SK-N-MC (cell line): ENCODE results near the gene SERPINB12.

Source experiments
- DNase-seq: peaks from one replicate; pipeline ENCODE4 v3.0.0-alpha.2; 2011; ENCODE audit warnings: low read depth, low spot score
- H3K27ac ChIP-seq: fragments of 200-600 bp; sonication (generic); 2 replicates; pipeline ENCODE4 v1.5.1; 2016; ENCODE audit warnings: mixed run types
- H3K36me3 ChIP-seq: fragments of 200-600 bp; sonication (generic); 2 replicates; pipeline ENCODE4 v1.6.1; 2017; ENCODE audit warnings: antibody characterized with exemption, low read length, mixed read lengths; ENCODE audit not compliant: insufficient read depth
- H3K4me3 ChIP-seq: fragments of 200-600 bp; sonication (generic); 2 replicates; pipeline ENCODE4 v1.5.1; 2016
- H3K9ac ChIP-seq: fragments of 200-600 bp; sonication (generic); 2 replicates; pipeline ENCODE4 v1.8.0; 2017; ENCODE audit warnings: mixed run types, mixed read lengths; ENCODE audit not compliant: insufficient read length
- H3K9me3 ChIP-seq: fragments of 200-600 bp; sonication (generic); 2 replicates; pipeline ENCODE4 v1.6.1; 2017; ENCODE audit warnings: low read depth, mild to moderate bottlenecking, antibody characterized with exemption, low read length, moderate library complexity, mixed read lengths
- EZH2 ChIP-seq: fragments of 200-600 bp; sonication (generic); IDR thresholded peaks from one replicate; pipeline ENCODE4 v1.6.1; 2017; ENCODE audit warnings: antibody characterized with exemption
- FOXP2 ChIP-seq: optimal IDR thresholded peaks from 2 replicates; pipeline ENCODE3; 2011; ENCODE audit warnings: mild to moderate bottlenecking, moderate library complexity; ENCODE audit not compliant: insufficient read depth; ENCODE audit errors: extremely low read length, control extremely low read depth
- POLR2AphosphoS5 ChIP-seq: IDR thresholded peaks from 2 replicates; pipeline ENCODE4 v1.6.1; 2012; ENCODE audit warnings: mild to moderate bottlenecking, low read depth, low read length, borderline replicate concordance

The SERPINB12 gene

GRCh38 chr18:63514888-63515678 is 27.1 kb upstream of the SERPINB12 start:
- Histone ChIP-seq H3K9ac (no peak overlapping the region), H3K9me3 (no peaks in the 10 kb centered on the region), H3K4me3 (no peak overlapping the region), H3K27ac (no peak overlapping the region), H3K36me3 (no peaks in the 10 kb centered on the region)
- DNase-seq: no peak
- no peak for TF ChIP-seq POLR2AphosphoS5
- TF ChIP-seq EZH2: no peak
- no peak for TF ChIP-seq FOXP2

GRCh38 chr18:63515801-63516200 is 26.4 kb upstream of the SERPINB12 start:
- no peak overlapping the region for H3K27ac ChIP-seq
- DNase-seq: no peak
- no peaks in the 10 kb centered on the region for H3K9me3 ChIP-seq
- H3K36me3 ChIP-seq: no peaks in the 10 kb centered on the region
- H3K4me3 ChIP-seq: no peak overlapping the region
- TF ChIP-seq FOXP2: no peak
- no peak for TF ChIP-seq POLR2AphosphoS5
- no peak for TF ChIP-seq EZH2
- H3K9ac ChIP-seq: no peak overlapping the region

GRCh38 chr18:63518178-63519012 is 23.8 kb upstream of the SERPINB12 start:
- no peaks in the 10 kb centered on the region for H3K36me3 ChIP-seq
- no peak for TF ChIP-seq FOXP2
- no peak for TF ChIP-seq POLR2AphosphoS5
- TF ChIP-seq EZH2: no peak
- H3K27ac ChIP-seq: peak overlapping the region; percentile 42; the same call in 1 of the 2 replicates
- H3K9ac ChIP-seq: no peak overlapping the region
- H3K4me3 ChIP-seq: peak overlapping the region; percentile 21; the same call in 1 of the 2 replicates
- no peaks in the 10 kb centered on the region for H3K9me3 ChIP-seq
- DNase-seq: peak; percentile 86

- DNase-seq: no peak
- no peak for TF ChIP-seq FOXP2
- no peak for TF ChIP-seq POLR2AphosphoS5
- TF ChIP-seq EZH2: no peak
- H3K4me3 ChIP-seq: no peak overlapping the region
- no peak overlapping the region for H3K27ac ChIP-seq
- no peak overlapping the region for H3K9ac ChIP-seq
- no peaks in the 10 kb centered on the region for H3K9me3 ChIP-seq
- no peaks in the 10 kb centered on the region for H3K36me3 ChIP-seq
These were observed 22.0 kb upstream of the SERPINB12 start for GRCh38 chr18:63520053-63520685.

- H3K9ac ChIP-seq: no peak overlapping the region
- DNase-seq: no peak
- H3K27ac ChIP-seq: no peak overlapping the region
- TF ChIP-seq EZH2 (no peak), FOXP2 (no peak), POLR2AphosphoS5 (no peak)
- H3K36me3 ChIP-seq: no peaks in the 10 kb centered on the region
- no peaks in the 10 kb centered on the region for H3K9me3 ChIP-seq
- H3K4me3 ChIP-seq: no peak overlapping the region
These were observed 18.5 kb upstream of the SERPINB12 start for GRCh38 chr18:63523660-63524059.

- H3K36me3 ChIP-seq: no peaks in the 10 kb centered on the region
- H3K9me3 ChIP-seq: no peaks in the 10 kb centered on the region
- H3K4me3 ChIP-seq: no peak overlapping the region
- no peak for DNase-seq
- H3K27ac ChIP-seq: no peak overlapping the region
- no peak overlapping the region for H3K9ac ChIP-seq
- no peak for TF ChIP-seq EZH2
- TF ChIP-seq POLR2AphosphoS5: no peak
- no peak for TF ChIP-seq FOXP2
These were observed 14.9 kb upstream of the SERPINB12 start for GRCh38 chr18:63527251-63527650.

GRCh38 chr18:63528863-63529492 is 13.2 kb upstream of the SERPINB12 start:
- DNase-seq: no peak

More at GRCh38 chr18:63528863-63529492, 13.2 kb upstream of the SERPINB12 start:
- Histone ChIP-seq H3K4me3 (no peak overlapping the region), H3K9ac (no peak overlapping the region), H3K27ac (no peak overlapping the region), H3K9me3 (no peaks in the 10 kb centered on the region), H3K36me3 (no peaks in the 10 kb centered on the region)
- no peak for TF ChIP-seq FOXP2
- no peak for TF ChIP-seq POLR2AphosphoS5
